ENCODE data around the gene PRR20G. TPM values are rescaled to one million over a fixed set of nuclear protein-coding genes. Genes with fewer than 3 reads are reported as not detected.

The PRR20G gene
- polyA plus RNA-seq, 2 of the 4 experiments (the other 2 are of a cell fraction), result not detected

GRCh38 chr3:127262533-127262932, 25.3 kb downstream of the PRR20G start:
- H3K4me3 ChIP-seq, result no peak overlapping the region
- no peaks in the 10 kb centered on the region for H3K4me1 ChIP-seq
- FAIRE-seq (no peak), DNase-seq (ENCODE audit: low read depth in 1 of 2, low spot score in 1 of 2) (no peak), ATAC-seq (no peak)
- 96% methylated on average over 3 of the region's 3 CpGs for WGBS (ENCODE audit: missing lambda C conversion rate)
- CTCF ChIA-PET, result no interaction called here
- POLR2A ChIA-PET, result no interaction called here
- no peak overlapping the region for H3K27ac ChIP-seq
- no peaks in the 10 kb centered on the region for H3K9me3 ChIP-seq
- no peak overlapping the region for H3K4me2 ChIP-seq
- TF ChIP-seq NFE2L2 (conservative IDR thresholded peaks at IDR 0.05; ENCODE audit: low read length), result no peak
- TF ChIP-seq SREBF2 (IDR thresholded peaks at IDR 0.05), result no peak
- no peak for TF ChIP-seq HMGXB4 (CRISPR knock-in tag; IDR thresholded peaks at IDR 0.05; ENCODE audit: borderline replicate concordance)
- TF ChIP-seq FOSL2 (IDR thresholded peaks at IDR 0.05), result no peak
- TF ChIP-seq FOSL2 (CRISPR knock-in tag; IDR thresholded peaks at IDR 0.05), result no peak
- TF ChIP-seq, protein P1, sequence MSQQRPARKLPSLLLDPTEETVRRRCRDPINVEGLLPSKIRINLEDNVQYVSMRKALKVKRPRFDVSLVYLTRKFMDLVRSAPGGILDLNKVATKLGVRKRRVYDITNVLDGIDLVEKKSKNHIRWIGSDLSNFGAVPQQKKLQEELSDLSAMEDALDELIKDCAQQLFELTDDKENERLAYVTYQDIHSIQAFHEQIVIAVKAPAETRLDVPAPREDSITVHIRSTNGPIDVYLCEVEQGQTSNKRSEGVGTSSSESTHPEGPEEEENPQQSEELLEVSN (IDR thresholded peaks at IDR 0.05; ENCODE audit: borderline replicate concordance, low read depth), result no peak
- TF ChIP-seq KDM1A (IDR thresholded peaks at IDR 0.05; ENCODE audit: low read depth), result no peak
- TF ChIP-seq NPAS2 (CRISPR knock-in tag; IDR thresholded peaks at IDR 0.05; ENCODE audit: borderline replicate concordance), result no peak
- TF ChIP-seq HDAC2 (IDR thresholded peaks at IDR 0.05), result no peak
- TF ChIP-seq CEBPB (IDR thresholded peaks at IDR 0.05), result no peak
- no peak for TF ChIP-seq JUNB (IDR thresholded peaks at IDR 0.05)

DNA sequence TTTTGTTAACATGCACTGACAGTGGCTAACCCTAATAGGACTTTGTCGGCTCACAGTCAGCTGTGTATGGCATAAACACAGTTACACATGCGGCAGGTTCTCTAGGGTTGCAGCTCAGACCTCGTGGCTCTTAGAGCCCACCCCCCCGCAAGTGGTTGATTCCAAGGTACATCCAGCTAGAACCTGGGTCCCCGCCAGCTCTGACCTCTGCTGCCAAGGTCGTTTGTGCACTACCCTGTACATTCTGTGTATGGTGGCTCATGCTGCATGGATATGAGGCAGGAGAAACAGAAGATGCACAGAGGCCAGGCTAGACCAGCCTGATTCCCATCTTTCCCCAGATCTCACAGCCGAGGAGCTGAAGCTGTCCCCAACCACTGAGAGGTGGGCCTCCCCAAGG, 25.9 kb downstream of the PRR20G start:
- POLR2A ChIA-PET, result no interaction called here
- Histone ChIP-seq H3K4me1 (no peaks in the 10 kb centered on the region), H3K27ac (no peak overlapping the region), H3K4me3 (no peak overlapping the region), H3K9me3 (no peaks in the 10 kb centered on the region), H3K4me2 (no peak overlapping the region)
- CTCF ChIA-PET, result no interaction called here
- no peak for TF ChIP-seq KDM1A (IDR thresholded peaks at IDR 0.05; ENCODE audit: low read depth)
- TF ChIP-seq RAD21 (conservative IDR thresholded peaks at IDR 0.05 in 1 of 2, IDR thresholded peaks at IDR 0.05 in 1 of 2), result no peak
- no peak for TF ChIP-seq RCOR1 (IDR thresholded peaks at IDR 0.05; ENCODE audit: low read depth, low read length)
- TF ChIP-seq ZFP36 (IDR thresholded peaks at IDR 0.05; ENCODE audit: borderline replicate concordance, partially characterized antibody), result no peak
- no peak for TF ChIP-seq EP300 (IDR thresholded peaks at IDR 0.05)
- TF ChIP-seq, protein P2, sequence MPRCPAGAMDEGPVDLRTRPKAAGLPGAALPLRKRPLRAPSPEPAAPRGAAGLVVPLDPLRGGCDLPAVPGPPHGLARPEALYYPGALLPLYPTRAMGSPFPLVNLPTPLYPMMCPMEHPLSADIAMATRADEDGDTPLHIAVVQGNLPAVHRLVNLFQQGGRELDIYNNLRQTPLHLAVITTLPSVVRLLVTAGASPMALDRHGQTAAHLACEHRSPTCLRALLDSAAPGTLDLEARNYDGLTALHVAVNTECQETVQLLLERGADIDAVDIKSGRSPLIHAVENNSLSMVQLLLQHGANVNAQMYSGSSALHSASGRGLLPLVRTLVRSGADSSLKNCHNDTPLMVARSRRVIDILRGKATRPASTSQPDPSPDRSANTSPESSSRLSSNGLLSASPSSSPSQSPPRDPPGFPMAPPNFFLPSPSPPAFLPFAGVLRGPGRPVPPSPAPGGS (IDR thresholded peaks at IDR 0.05), result no peak
- TF ChIP-seq, protein P3, sequence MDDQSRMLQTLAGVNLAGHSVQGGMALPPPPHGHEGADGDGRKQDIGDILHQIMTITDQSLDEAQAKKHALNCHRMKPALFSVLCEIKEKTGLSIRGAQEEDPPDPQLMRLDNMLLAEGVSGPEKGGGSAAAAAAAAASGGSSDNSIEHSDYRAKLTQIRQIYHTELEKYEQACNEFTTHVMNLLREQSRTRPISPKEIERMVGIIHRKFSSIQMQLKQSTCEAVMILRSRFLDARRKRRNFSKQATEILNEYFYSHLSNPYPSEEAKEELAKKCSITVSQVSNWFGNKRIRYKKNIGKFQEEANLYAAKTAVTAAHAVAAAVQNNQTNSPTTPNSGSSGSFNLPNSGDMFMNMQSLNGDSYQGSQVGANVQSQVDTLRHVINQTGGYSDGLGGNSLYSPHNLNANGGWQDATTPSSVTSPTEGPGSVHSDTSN (IDR thresholded peaks at IDR 0.05), result no peak
- TF ChIP-seq ZNF302 (CRISPR knock-in tag; IDR thresholded peaks at IDR 0.05), result no peak
- FAIRE-seq, result no peak
- 43% methylated on average over 3 of the region's 7 CpGs for WGBS (ENCODE audit: missing lambda C conversion rate)
- no peak for ATAC-seq
- no peak for DNase-seq (ENCODE audit: low read depth in 1 of 2, low spot score in 1 of 2)

DNA sequence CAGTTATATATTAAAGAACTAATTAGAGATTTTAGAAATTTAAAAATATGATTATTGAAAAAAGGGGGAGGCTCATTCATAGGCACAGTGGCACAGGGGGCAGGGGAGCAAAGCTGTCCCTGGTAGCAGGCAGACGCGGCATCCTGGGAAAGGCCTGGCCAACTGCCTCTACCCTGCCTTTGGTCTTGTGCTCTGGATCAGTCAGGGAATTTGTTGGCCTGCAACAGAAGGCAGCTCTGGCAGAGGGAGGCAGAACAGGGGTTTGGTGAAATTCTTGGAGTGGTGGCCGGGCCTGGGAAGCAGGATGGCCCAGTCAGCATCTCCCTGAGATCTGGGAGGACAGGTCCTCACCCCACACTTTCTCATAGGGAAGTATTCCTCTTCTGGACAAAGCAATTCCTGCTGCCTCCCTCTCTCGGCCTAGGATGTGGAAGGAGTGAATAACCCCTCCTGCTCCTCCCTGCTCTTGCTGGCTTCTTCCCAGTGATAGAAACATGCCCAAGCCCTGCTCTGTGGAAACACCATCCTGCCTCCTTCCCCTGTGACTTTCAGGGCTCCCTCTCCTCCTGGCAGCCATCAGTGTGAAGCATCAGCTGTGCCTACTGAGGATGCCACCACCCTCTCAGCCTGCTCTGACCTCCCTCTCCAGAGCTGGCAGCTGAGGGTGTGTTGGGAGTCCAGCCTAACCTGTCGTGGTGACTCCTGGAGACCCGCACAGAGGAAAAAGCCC, 26.9 kb downstream of the PRR20G start:
- FAIRE-seq (no peak), DNase-seq (ENCODE audit: low read depth in 1 of 2, low spot score in 1 of 2) (no peak), ATAC-seq (no peak)
- H3K9me3 ChIP-seq, result no peaks in the 10 kb centered on the region
- ChIA-PET POLR2A (no interaction called here), CTCF (no interaction called here)
- WGBS (ENCODE audit: missing lambda C conversion rate), result 15% methylated on average over 4 of the region's 6 CpGs
- TF ChIP-seq CEBPB (IDR thresholded peaks at IDR 0.05), result no peak
- no peak for TF ChIP-seq KDM1A (IDR thresholded peaks at IDR 0.05; ENCODE audit: low read depth)
- TF ChIP-seq HOXB5 (CRISPR knock-in tag; IDR thresholded peaks at IDR 0.05), result no peak
- no peak overlapping the region for H3K4me2 ChIP-seq
- H3K27ac ChIP-seq, result no peak overlapping the region
- no peak overlapping the region for H3K4me3 ChIP-seq
- H3K4me1 ChIP-seq, result no peaks in the 10 kb centered on the region

Data from A549 (cell line).